HG02798 (cell line): Measurements from ENCODE around the gene TBCEL.
"Not testable (repeated sequence)": the region's sequence is repeated elsewhere in the genome, so short reads cannot be mapped to it uniquely, and the experiment has no call there.

ENCODE experiments used
- ATAC-seq: cut with Tn5 transposase; IDR thresholded peaks from one replicate; pipeline ENCODE4 v1.9.1; 2021; ENCODE audit warnings: mild to moderate bottlenecking; ENCODE audit not compliant: unreplicated experiment, poor library complexity

Gene TBCEL

GRCh38 chr11:121024989-121025388, 1.1 kb downstream of the TBCEL start:
- no peak for ATAC-seq

DNA sequence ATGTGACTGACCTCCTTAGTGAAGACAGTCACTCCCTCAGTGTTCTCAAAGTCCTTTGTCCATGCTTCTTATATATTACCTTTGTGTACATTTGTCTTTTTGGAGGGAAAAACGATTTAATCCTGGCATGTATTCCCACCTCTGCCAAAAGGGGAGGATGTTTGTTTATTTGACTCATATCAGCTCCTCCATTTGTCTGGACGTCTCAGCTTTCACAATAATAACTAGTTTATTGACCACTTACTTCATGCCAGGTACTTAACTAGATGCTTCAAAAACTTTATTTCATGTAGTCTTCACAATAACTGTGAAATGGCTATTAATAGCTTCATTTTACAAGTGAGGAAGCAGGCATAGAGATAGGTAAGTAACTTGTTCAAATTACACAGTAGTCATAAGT, 5.3 kb downstream of the TBCEL start:
- no peak for ATAC-seq

GRCh38 chr11:121029813-121030445, 6.0 kb downstream of the TBCEL start:
- ATAC-seq = no peak

- ATAC-seq = no peak
These were observed 7.3 kb downstream of the TBCEL start for GRCh38 chr11:121031167-121031566.

GRCh38 chr11:121031648-121032047, 7.7 kb downstream of the TBCEL start:
- ATAC-seq = not testable (repeated sequence)

DNA sequence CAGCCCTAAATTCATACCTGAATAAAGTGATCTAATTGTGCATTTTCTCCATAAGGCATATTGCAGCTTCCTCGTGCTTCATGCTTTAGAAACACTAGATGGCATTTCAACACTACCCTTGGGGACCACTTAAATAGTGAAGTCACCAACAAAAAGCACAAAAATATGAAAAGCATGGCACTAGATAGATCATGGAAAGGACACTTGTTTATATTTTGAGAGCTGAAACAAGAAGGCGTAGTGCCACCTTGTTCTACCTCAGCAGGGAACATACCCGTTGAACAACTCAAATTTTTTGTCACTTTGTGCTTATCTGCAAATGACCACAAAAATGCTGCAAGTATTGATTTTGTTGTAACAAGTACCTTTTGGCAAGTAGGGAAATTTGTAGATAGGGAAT, 8.6 kb downstream of the TBCEL start:
- ATAC-seq = no peak

- no peak for ATAC-seq
These were observed 9.7 kb downstream of the TBCEL start for GRCh38 chr11:121033635-121034034.

- ATAC-seq = no peak
These were observed 11.4 kb downstream of the TBCEL start for GRCh38 chr11:121035169-121035755.

GRCh38 chr11:121035780-121036179, 11.9 kb downstream of the TBCEL start:
- ATAC-seq = no peak

DNA sequence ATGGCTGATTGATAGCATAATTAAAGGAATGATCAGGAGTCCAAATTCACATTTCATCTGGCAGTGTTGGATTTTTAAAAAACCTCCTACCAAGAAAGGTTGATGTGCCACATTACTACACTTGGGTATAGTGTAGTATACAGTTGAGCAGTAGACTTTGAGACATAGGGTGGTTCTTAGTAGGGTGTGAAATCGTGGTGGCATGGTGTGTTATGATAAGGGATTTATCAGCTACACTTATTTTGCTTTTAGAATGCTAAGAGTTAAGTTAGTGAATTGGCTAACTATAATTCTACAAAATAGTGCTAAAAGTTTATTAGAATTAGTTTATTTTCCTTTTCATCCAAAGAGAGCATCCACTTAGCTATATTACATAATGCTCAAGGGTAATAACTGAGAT, 13.1 kb downstream of the TBCEL start:
- no peak for ATAC-seq

GRCh38 chr11:121038648-121039409, 14.9 kb downstream of the TBCEL start:
- ATAC-seq = no peak

DNA sequence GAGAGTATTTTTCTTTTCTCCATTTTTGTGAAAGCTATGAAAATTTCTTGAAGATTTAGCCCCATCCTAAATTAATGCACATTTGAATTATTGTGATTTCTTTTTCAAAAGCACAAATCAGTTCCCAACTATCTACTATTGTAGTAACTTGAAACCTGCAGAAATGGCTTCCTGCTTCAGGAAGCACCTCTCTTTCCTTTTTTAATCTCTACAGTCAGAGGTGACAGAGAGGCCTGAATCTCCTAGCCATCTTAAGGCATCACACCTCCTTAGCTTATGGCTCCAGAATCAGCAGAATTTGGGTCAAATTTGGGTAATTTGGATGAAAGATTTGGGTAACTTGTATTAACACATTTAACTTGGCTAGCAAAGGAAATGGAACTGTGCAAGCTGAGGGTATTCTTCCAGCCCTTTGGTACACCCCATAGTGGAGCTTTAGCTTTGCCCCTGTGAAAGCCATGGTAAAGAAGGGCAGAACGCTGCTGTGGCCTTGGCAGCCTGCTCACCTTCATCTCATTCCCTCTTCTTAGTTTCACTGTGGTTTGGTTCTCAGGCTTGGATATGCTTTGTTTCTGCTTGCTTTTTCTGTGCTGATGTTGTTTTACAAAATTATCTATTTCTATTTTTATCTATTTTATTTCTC, 16.2 kb downstream of the TBCEL start:
- no peak for ATAC-seq

- ATAC-seq = no peak
These were observed 16.7 kb downstream of the TBCEL start for GRCh38 chr11:121040614-121041002.

DNA sequence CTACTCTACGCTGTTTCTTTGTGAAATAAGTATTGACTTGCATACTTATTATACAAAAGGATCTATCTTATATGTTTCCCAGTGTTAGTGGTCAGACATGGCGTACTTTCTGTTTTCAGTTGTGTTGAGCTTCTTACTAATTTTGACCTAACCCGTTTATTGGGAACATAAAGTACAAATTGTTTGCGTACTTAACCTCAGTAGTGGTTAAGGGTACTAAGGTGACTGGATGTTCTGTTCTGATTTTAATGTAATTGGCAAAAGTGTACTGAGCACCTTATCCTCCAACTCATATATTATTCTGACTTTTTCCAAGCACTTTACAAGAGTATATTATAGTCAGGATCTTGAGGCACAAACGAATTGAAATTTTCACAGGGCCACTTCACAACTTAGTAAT, 17.2 kb downstream of the TBCEL start:
- no peak for ATAC-seq

GRCh38 chr11:121042296-121042695, 18.4 kb downstream of the TBCEL start:
- ATAC-seq = no peak

GRCh38 chr11:121047926-121048325, 24.0 kb downstream of the TBCEL start:
- no peak for ATAC-seq

- ATAC-seq = no peak
These were observed 24.7 kb downstream of the TBCEL start for GRCh38 chr11:121048464-121049233.

GRCh38 chr11:121053244-121053643, 29.3 kb downstream of the TBCEL start:
- ATAC-seq = no peak

DNA sequence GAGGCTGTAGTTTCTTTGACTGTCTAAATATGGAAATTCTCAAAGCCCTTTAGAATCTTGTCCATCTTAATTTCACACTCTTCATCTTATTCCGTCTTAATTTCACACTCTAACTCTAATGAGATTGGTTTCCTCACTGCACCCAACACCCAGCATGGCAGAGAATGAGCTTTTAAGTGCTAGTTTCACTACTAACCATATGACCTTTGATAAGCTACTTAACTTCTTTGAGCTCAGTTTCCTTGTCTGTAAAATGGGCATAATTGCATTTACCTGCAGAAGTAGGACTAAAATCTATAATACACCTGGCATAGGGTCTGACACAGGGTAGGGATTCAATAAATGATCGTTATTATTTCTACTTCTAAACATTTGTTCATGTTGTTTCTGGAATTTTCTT, 30.4 kb downstream of the TBCEL start:
- ATAC-seq = no peak

GRCh38 chr11:121055076-121055475, 31.2 kb downstream of the TBCEL start:
- no peak for ATAC-seq
